ENCODE results near the gene TMEM273. TPM values are rescaled to one million over a fixed set of nuclear protein-coding genes. Genes with fewer than 3 reads are reported as not detected.
A peak's percentile ranks its signal among the peaks of the same experiment; 100 is the strongest.

TMEM273 gene, protein sequence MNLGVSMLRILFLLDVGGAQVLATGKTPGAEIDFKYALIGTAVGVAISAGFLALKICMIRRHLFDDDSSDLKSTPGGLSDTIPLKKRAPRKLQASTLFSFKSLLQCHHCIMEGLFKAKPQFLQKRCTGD
- total RNA-seq = 34.3 and 36.4 TPM in 2 replicates

DNA sequence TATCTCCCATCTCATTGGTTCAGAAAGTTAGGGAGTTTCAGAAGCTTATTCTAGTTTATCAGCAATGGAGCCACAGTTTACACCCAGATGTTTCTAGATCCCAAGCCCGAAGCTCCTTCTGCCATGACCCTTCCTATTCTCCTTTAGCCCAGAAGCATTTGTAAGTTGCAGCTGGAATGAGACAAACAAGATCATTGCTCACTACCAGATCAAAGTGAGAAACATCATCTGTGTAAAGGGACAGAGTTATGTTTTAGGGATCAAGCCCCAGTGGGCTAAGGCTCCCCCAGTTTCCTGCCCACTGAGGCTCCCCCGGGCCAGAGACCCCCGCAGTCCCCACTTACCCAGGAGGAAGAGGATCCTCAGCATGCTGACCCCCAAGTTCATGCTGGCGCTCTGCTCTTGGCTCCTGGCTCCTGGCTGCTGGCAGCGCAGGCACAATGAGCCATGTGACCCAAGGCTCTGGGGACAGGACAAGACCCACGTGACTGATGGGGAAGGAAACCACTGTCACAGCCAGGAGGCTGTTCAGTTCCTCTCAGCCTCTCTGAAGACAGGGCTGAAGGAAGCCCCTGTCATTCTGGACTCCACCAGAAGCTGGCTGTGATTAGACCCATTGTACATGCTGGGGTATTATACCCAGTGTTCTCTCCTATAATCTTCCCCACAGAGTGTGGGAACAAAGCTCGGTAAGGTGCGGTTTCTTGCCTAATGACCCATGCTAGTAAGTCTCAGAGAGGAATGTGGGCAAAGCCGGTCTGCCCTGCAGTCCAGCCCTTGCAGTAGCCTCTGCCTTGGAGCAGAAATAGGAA lies at the start of gene TMEM273:
TMEM273 (minus strand) TSS at position 442 of the 812 bp plus-strand sequence; CDS start at position 387, 55 bp downstream.
- Mint-ChIP-seq H3K27ac (peak within 1 kb of the TSS; percentile 77), H3K36me3 (ENCODE audit: low read depth) (peaks cover 9% of the 10 kb centered on the region), H3K4me3 (peak within 1 kb of the TSS; percentile 83), H3K27me3 (peaks cover 6% of the 10 kb centered on the region), H3K9me3 (no peaks in the 10 kb centered on the region), H3K4me1 (peaks cover 50% of the 10 kb centered on the region)
- DNase-seq = peak; percentile 77
- intact Hi-C loops (cut with micrococcal nuclease) = loop anchor here (10.0 kb wide), 1 partner anchor 1347 kb away; no protein-coding TSS in a partner anchor

DNA sequence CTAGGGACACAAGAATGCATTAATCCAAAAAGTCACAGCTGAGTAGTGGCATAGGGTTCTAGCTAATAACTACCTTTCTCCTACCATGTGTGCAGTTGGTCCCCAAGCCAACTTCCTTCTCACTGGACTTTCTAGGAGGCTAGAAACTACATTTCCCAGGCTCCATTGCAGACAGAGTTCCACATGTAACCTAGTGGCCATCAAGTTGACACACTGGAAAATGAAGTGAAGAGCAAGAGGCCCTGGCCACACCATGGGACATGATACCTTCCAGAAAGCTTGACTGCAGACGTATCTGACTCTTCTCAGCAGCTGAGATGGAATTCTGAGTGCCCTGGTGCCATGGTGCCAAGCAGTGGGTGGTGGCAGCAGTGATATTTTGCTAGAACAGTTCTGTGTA lies 49.8 kb upstream of the TMEM273 start:
- H3K27me3 Mint-ChIP-seq = peaks cover 11% of the 10 kb centered on the region
- no peaks in the 10 kb centered on the region for H3K9me3 Mint-ChIP-seq
- H3K4me3 Mint-ChIP-seq = no peak overlapping the region
- H3K27ac Mint-ChIP-seq = no peak overlapping the region
- DNase-seq = no peak
- no peaks in the 10 kb centered on the region for H3K36me3 Mint-ChIP-seq (ENCODE audit: low read depth)
- intact Hi-C loops (cut with micrococcal nuclease) = no loop called here
- H3K4me1 Mint-ChIP-seq = no peaks in the 10 kb centered on the region

DNA sequence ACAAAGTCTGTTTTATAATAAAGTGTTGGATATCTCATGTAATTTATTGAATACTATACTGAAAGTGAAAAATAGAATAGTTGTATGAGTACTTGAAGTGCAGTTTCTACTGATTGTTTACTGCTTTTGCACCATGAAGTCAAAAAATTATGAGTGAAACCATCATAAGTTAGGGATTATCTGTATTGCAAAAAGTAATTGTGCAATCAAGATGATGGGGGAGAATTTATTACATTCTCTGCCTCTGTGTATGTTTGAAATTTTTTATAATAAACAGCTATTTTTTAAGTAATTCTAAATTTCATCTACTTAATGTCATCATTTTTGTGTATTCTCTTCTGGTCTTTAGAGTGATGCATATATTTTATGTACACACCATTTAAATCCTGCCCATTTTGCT lies 47.2 kb upstream of the TMEM273 start:
- DNase-seq = no peak
- Mint-ChIP-seq H3K4me1 (no peaks in the 10 kb centered on the region), H3K27ac (no peak overlapping the region), H3K27me3 (peaks cover 17% of the 10 kb centered on the region), H3K9me3 (peaks cover 3% of the 10 kb centered on the region), H3K36me3 (ENCODE audit: low read depth) (no peaks in the 10 kb centered on the region), H3K4me3 (no peak overlapping the region)
- intact Hi-C loops (cut with micrococcal nuclease) = no loop called here

DNA sequence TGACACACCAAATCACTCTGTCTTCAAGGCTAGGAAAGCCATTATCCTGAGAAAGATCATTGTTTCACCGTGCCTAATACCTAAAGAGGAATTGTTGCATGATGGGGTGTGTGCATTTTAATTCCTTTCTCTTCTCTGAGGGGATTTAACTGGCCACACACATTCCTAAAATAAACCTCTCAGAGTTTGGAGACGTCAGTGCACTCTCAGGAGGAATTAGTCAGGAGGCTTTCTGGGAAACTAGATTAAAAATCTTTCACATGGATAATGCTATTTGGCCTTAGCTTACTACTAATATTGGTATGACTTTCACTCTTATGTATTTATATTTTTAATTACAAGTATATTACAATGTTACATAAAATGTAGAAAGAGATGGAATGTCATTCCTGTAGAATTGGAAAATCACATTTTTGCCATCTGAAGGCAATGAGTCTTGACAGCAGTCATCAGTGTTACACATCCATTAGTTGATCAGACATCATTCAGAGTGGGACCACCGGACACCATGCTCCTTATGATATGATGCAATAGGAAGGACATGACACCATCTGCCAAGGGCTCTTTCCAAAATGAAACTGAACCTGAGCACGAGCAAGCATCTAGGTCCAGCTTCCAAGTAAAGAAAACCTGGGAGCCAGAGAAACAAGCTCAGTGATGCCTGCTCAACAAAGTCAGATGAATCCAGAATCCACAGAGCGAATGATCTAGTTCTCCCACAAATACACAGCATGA lies 43.1 kb upstream of the TMEM273 start:
- peaks cover 3% of the 10 kb centered on the region for H3K9me3 Mint-ChIP-seq
- no peaks in the 10 kb centered on the region for H3K36me3 Mint-ChIP-seq (ENCODE audit: low read depth)
- DNase-seq = no peak
- H3K4me1 Mint-ChIP-seq = no peaks in the 10 kb centered on the region
- intact Hi-C loops (cut with micrococcal nuclease) = no loop called here
- H3K27ac Mint-ChIP-seq = no peak overlapping the region
- no peak overlapping the region for H3K4me3 Mint-ChIP-seq
- peaks cover 13% of the 10 kb centered on the region for H3K27me3 Mint-ChIP-seq

GRCh38 chr10:49230004-49230403 lies 41.8 kb upstream of the TMEM273 start:
- Mint-ChIP-seq H3K36me3 (ENCODE audit: low read depth) (no peaks in the 10 kb centered on the region), H3K27ac (no peak overlapping the region), H3K9me3 (peaks cover 3% of the 10 kb centered on the region), H3K4me1 (no peaks in the 10 kb centered on the region), H3K4me3 (no peak overlapping the region), H3K27me3 (peaks cover 9% of the 10 kb centered on the region)
- no peak for DNase-seq
- intact Hi-C loops (cut with micrococcal nuclease) = no loop called here

DNA sequence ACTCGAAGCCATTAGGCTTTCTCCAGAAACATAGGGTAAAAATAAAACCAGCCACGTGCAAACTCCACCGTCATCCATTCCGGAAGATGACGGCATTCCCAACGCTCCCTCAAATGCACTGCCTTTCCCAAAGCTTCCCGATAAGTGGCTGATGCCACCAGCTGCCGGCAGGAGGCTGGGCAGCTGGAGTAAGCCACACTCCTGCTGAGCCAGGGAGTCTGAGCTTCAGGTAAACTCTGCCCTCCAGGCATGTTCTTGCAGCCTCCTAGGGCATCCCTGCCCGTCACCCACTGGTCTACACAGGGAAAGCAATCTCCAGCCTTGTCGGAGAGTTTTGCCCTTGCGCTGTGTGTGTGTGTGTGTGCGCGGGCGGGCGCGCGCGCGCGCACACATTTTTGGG lies 40.5 kb upstream of the TMEM273 start:
- Mint-ChIP-seq H3K9me3 (peaks cover 3% of the 10 kb centered on the region), H3K4me1 (no peaks in the 10 kb centered on the region), H3K36me3 (ENCODE audit: low read depth) (no peaks in the 10 kb centered on the region), H3K27me3 (peaks cover 8% of the 10 kb centered on the region), H3K27ac (no peak overlapping the region), H3K4me3 (no peak overlapping the region)
- DNase-seq = no peak
- intact Hi-C loops (cut with micrococcal nuclease) = no loop called here

GRCh38 chr10:49227406-49227805 lies 39.2 kb upstream of the TMEM273 start:
- no peaks in the 10 kb centered on the region for H3K36me3 Mint-ChIP-seq (ENCODE audit: low read depth)
- H3K27me3 Mint-ChIP-seq = peaks cover 6% of the 10 kb centered on the region
- peaks cover 1% of the 10 kb centered on the region for H3K9me3 Mint-ChIP-seq
- intact Hi-C loops (cut with micrococcal nuclease) = no loop called here
- H3K4me1 Mint-ChIP-seq = no peaks in the 10 kb centered on the region
- no peak for DNase-seq
- H3K27ac Mint-ChIP-seq = no peak overlapping the region
- no peak overlapping the region for H3K4me3 Mint-ChIP-seq

GRCh38 chr10:49226594-49226993 lies 38.4 kb upstream of the TMEM273 start:
- no peak overlapping the region for H3K27ac Mint-ChIP-seq
- H3K27me3 Mint-ChIP-seq = no peaks in the 10 kb centered on the region
- H3K4me1 Mint-ChIP-seq = no peaks in the 10 kb centered on the region
- no peaks in the 10 kb centered on the region for H3K9me3 Mint-ChIP-seq
- no peaks in the 10 kb centered on the region for H3K36me3 Mint-ChIP-seq (ENCODE audit: low read depth)
- no peak overlapping the region for H3K4me3 Mint-ChIP-seq
- no peak for DNase-seq
- intact Hi-C loops (cut with micrococcal nuclease) = no loop called here

- Mint-ChIP-seq H3K9me3 (no peaks in the 10 kb centered on the region), H3K4me1 (no peaks in the 10 kb centered on the region), H3K36me3 (ENCODE audit: low read depth) (no peaks in the 10 kb centered on the region), H3K27ac (no peak overlapping the region), H3K27me3 (no peaks in the 10 kb centered on the region), H3K4me3 (no peak overlapping the region)
- DNase-seq = no peak
- intact Hi-C loops (cut with micrococcal nuclease) = no loop called here
Observed at GRCh38 chr10:49225218-49225876, 37.2 kb upstream of the TMEM273 start.

GRCh38 chr10:49223205-49223604 lies 35.0 kb upstream of the TMEM273 start:
- no peaks in the 10 kb centered on the region for H3K36me3 Mint-ChIP-seq (ENCODE audit: low read depth)
- no peaks in the 10 kb centered on the region for H3K9me3 Mint-ChIP-seq
- H3K4me3 Mint-ChIP-seq = no peak overlapping the region
- peaks cover 16% of the 10 kb centered on the region for H3K27me3 Mint-ChIP-seq
- no peak for DNase-seq
- no peak overlapping the region for H3K27ac Mint-ChIP-seq
- no peaks in the 10 kb centered on the region for H3K4me1 Mint-ChIP-seq
- intact Hi-C loops (cut with micrococcal nuclease) = no loop called here

DNA sequence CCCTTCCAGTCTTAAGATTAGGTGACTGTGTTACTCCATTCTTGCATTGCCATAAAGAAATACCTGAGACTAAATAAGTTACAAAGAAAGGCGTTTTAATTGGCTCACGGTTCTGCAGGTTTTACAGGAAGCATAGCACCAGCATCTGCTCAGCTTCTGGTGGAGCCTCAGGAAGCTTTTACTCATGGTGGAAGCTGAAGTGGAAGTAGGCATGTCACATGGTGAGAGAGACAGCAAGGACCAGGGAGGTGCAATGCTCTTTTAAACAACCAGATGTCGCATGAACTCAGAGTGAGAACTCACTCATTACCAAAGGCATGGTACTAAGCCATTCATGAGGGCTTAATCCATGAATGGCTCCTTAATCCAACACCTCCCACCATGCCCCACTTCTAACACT lies 34.0 kb upstream of the TMEM273 start:
- peaks cover 25% of the 10 kb centered on the region for H3K27me3 Mint-ChIP-seq
- H3K4me3 Mint-ChIP-seq = no peak overlapping the region
- intact Hi-C loops (cut with micrococcal nuclease) = no loop called here
- H3K4me1 Mint-ChIP-seq = peaks cover 3% of the 10 kb centered on the region
- H3K36me3 Mint-ChIP-seq (ENCODE audit: low read depth) = no peaks in the 10 kb centered on the region
- H3K27ac Mint-ChIP-seq = no peak overlapping the region
- H3K9me3 Mint-ChIP-seq = no peaks in the 10 kb centered on the region
- DNase-seq = no peak

GRCh38 chr10:49220679-49221078 lies 32.5 kb upstream of the TMEM273 start:
- peaks cover 3% of the 10 kb centered on the region for H3K4me1 Mint-ChIP-seq
- H3K27ac Mint-ChIP-seq = no peak overlapping the region
- H3K4me3 Mint-ChIP-seq = no peak overlapping the region
- peaks cover 27% of the 10 kb centered on the region for H3K27me3 Mint-ChIP-seq
- DNase-seq = no peak
- intact Hi-C loops (cut with micrococcal nuclease) = no loop called here
- no peaks in the 10 kb centered on the region for H3K36me3 Mint-ChIP-seq (ENCODE audit: low read depth)
- no peaks in the 10 kb centered on the region for H3K9me3 Mint-ChIP-seq

GRCh38 chr10:49220031-49220430 lies 31.8 kb upstream of the TMEM273 start:
- H3K4me1 Mint-ChIP-seq = peaks cover 4% of the 10 kb centered on the region
- no peaks in the 10 kb centered on the region for H3K36me3 Mint-ChIP-seq (ENCODE audit: low read depth)
- peaks cover 33% of the 10 kb centered on the region for H3K27me3 Mint-ChIP-seq
- DNase-seq = no peak
- intact Hi-C loops (cut with micrococcal nuclease) = no loop called here
- H3K27ac Mint-ChIP-seq = no peak overlapping the region
- no peaks in the 10 kb centered on the region for H3K9me3 Mint-ChIP-seq
- no peak overlapping the region for H3K4me3 Mint-ChIP-seq

- Mint-ChIP-seq H3K27me3 (peaks cover 40% of the 10 kb centered on the region), H3K4me3 (no peak overlapping the region), H3K4me1 (peaks cover 6% of the 10 kb centered on the region), H3K36me3 (ENCODE audit: low read depth) (no peaks in the 10 kb centered on the region), H3K9me3 (no peaks in the 10 kb centered on the region), H3K27ac (no peak overlapping the region)
- intact Hi-C loops (cut with micrococcal nuclease) = no loop called here
- DNase-seq = no peak
Observed at GRCh38 chr10:49219248-49219647, 31.1 kb upstream of the TMEM273 start.
